Activated T-helper 2 cell treated with anti-CD3 and anti-CD28 coated beads, Interferon-gamma antibody, Interleukin-2, Interleukin-4, amounts not matched to agents 10 μg/mL and 5 μg/mL and 100 μg/mL, durations not matched to agents 14 hours and 24 hours and 36 hours (primary cell): ENCODE results near the gene RXRG. TPM values are rescaled to one million over a fixed set of nuclear protein-coding genes. Genes with fewer than 3 reads are reported as not detected.

Experiments used
- DNase-seq: peaks from one replicate; pipeline ENCODE4 v3.0.0; 2021; ENCODE audit warnings: low spot score
- H3K27ac Mint-ChIP-seq: one replicate; pipeline ENCODE4 v1.8.0; 2021; ENCODE audit warnings: mixed read lengths
- H3K27me3 Mint-ChIP-seq: one replicate; pipeline ENCODE4 v1.8.0; 2021; ENCODE audit warnings: low read depth, mixed read lengths
- H3K36me3 Mint-ChIP-seq: one replicate; pipeline ENCODE4 v1.8.0; 2021; ENCODE audit warnings: low read depth, mixed read lengths
- H3K4me1 Mint-ChIP-seq: one replicate; pipeline ENCODE4 v1.8.0; 2021; ENCODE audit warnings: low read depth, mixed read lengths
- H3K4me3 Mint-ChIP-seq: one replicate; pipeline ENCODE4 v1.8.0; 2021; ENCODE audit warnings: low read depth, mild to moderate bottlenecking, moderate library complexity, mixed read lengths
- H3K9me3 Mint-ChIP-seq: one replicate; pipeline ENCODE4 v1.8.0; 2021; ENCODE audit warnings: mixed read lengths
- intact Hi-C: fragments of 100-400 bp; cut with micrococcal nuclease; formaldehyde crosslinking; loops from one replicate; pipeline ENCODE4 v1.15.1; 2023
- total RNA-seq: library from RNA; stranded (reverse); gene quantifications from 2 replicates; pipeline ENCODE4 v1.2.3, GENCODE V29; 2022

Gene RXRG
- total RNA-seq, 1 donor from 2014 or later, result not detected

DNA sequence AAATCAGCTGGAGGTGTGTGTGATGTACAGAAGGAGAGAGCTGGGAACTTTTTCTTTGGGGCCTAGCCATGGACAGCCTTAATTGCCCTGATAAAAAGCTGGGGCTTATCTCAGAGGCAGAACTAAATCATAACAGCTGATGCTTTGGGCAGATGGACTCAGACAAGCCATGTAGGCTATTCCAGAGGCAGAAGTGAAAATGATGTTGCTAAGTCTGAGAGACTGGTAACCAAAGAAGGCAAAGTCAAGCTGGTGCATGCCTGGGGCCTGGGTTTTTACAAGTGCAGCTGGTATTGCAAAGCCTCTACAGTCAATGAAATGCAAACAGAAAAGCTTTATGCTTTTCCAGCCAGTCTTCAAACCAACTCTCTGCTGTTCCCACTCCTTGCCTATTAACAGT is 49.4 kb downstream of the RXRG start:
- H3K27ac Mint-ChIP-seq, result no peak overlapping the region
- no peak for DNase-seq
- intact Hi-C loops, result loop anchor here (10.0 kb wide), 1 partner anchor 519 kb away; no protein-coding TSS in a partner anchor
- H3K9me3 Mint-ChIP-seq, result no peaks in the 10 kb centered on the region
- H3K27me3 Mint-ChIP-seq, result peaks cover 56% of the 10 kb centered on the region
- no peaks in the 10 kb centered on the region for H3K36me3 Mint-ChIP-seq
- H3K4me1 Mint-ChIP-seq, result peaks cover 20% of the 10 kb centered on the region
- no peak overlapping the region for H3K4me3 Mint-ChIP-seq

DNA sequence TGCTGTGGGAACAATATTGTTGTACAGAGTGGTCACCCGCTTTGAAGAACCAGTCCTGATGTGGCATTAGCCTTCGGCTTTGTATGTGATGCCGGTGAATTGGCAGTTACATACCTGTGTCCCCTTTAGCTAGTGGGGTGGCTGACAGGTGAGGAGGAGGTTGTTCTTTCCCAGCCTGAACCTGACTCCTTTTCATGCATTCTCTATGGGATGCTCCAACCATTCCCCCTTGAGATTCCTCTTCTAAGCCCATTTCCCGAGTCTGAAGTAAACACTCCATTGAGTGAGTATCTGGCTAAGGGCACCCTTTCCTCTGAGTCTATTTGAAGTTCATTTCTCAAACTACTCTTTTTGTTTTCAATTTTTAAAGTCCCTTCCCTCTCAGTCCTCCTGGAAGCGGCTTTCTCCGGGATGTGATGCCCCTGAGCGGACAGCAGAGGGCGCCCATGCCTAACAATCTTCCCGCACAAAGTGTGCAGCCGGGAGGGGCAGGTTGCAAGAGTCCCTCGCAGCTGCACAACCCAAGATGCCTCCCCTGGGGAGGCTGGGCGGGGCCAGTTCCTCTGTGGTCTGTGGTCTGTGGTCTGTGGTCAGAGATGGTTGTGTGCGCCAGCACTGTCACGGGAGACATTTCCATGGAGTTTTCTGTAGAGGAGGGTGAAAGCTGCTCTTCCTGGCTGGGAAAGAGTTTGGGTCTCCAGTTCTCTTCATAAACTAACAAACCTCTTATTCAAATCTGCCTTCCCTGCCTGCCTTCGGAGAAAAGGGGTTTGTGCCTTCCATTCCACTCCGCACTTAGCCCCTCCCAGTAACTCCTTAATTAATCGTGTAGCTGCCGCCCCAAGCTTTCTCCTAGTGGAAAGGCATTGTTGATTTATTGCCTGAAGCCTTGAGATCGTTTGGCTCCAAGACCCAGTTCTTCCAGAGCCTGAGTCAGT is 52.0 kb downstream of the RXRG start:
- DNase-seq, result peak; percentile 90
- Mint-ChIP-seq H3K36me3 (no peaks in the 10 kb centered on the region), H3K9me3 (no peaks in the 10 kb centered on the region), H3K27me3 (peaks cover 74% of the 10 kb centered on the region), H3K4me1 (peaks cover 23% of the 10 kb centered on the region), H3K27ac (peak overlapping the region; percentile 64), H3K4me3 (peak overlapping the region; percentile 31)
- intact Hi-C loops, result loop anchor here (1.0 to 10.0 kb wide), 3 partner anchors 200 to 522 kb away; no protein-coding TSS in a partner anchor

DNA sequence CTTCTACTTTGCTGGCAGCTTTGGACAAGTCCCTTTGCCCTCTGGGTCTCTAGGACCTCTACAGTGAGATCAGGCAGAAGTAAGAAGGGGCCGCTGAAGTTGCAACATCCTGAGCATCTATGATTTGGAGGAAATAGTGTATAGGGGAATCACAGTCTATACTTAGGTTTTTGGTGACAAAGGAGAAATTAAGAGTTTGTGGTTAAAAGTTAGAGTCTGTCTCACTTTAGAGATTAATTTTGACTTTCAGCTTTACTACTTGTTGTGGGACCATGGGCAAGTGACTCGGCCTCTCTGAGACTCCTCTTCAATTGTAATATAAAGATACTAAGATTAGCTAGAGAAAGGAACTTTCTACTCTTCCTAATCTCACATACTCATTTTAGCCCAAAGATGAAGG is 55.3 kb downstream of the RXRG start:
- Mint-ChIP-seq H3K36me3 (no peaks in the 10 kb centered on the region), H3K27ac (no peak overlapping the region), H3K27me3 (peaks cover 80% of the 10 kb centered on the region), H3K9me3 (no peaks in the 10 kb centered on the region), H3K4me3 (no peak overlapping the region), H3K4me1 (peaks cover 23% of the 10 kb centered on the region)
- intact Hi-C loops, result loop anchor here (10.0 kb wide), 1 partner anchor 525 kb away; no protein-coding TSS in a partner anchor
- DNase-seq, result no peak

DNA sequence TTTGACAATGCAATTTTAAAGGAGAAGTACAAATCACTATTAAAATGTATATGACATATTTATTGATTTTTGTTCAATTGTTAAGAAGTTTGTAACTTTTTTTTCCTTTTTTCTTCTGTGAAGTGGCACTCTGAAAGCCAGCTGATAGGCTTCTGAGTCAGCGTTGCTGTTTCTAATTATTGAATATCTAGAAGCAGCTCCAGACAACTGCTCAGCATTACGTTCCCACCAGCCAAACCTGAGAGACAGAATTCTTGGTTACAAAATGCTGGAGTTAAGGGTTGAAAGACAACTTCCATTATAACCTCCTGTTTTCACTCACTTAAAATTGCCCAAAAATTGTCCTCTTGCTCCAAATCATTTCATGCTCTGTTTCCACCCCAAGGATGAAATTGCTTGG is 57.0 kb downstream of the RXRG start:
- DNase-seq, result no peak
- intact Hi-C loops, result no loop called here
- no peak overlapping the region for H3K4me3 Mint-ChIP-seq
- H3K36me3 Mint-ChIP-seq, result no peaks in the 10 kb centered on the region
- no peaks in the 10 kb centered on the region for H3K9me3 Mint-ChIP-seq
- H3K4me1 Mint-ChIP-seq, result peaks cover 16% of the 10 kb centered on the region
- no peak overlapping the region for H3K27ac Mint-ChIP-seq
- peaks cover 71% of the 10 kb centered on the region for H3K27me3 Mint-ChIP-seq

DNA sequence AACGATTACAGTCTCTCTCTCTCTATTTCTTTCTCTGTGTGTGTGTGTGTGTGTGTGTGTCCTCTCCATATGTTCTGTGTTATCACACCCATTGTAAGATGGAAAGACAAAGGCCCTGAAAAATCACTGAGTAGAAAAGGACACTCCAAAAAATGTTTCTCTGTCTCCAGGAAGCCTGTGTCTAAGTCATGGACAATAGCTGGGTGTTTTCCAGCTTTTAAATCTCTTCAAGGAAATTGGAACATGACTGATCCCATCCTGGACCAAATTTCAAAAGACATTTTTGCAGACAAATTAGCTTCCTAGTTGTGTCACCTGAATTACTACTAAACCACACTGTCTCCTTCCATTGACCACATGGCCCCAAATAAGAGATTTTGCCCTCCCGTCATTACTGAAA is 57.4 kb downstream of the RXRG start:
- peaks cover 13% of the 10 kb centered on the region for H3K4me1 Mint-ChIP-seq
- H3K36me3 Mint-ChIP-seq, result no peaks in the 10 kb centered on the region
- intact Hi-C loops, result no loop called here
- H3K9me3 Mint-ChIP-seq, result no peaks in the 10 kb centered on the region
- H3K27me3 Mint-ChIP-seq, result peaks cover 69% of the 10 kb centered on the region
- no peak overlapping the region for H3K27ac Mint-ChIP-seq
- no peak for DNase-seq
- H3K4me3 Mint-ChIP-seq, result no peak overlapping the region

DNA sequence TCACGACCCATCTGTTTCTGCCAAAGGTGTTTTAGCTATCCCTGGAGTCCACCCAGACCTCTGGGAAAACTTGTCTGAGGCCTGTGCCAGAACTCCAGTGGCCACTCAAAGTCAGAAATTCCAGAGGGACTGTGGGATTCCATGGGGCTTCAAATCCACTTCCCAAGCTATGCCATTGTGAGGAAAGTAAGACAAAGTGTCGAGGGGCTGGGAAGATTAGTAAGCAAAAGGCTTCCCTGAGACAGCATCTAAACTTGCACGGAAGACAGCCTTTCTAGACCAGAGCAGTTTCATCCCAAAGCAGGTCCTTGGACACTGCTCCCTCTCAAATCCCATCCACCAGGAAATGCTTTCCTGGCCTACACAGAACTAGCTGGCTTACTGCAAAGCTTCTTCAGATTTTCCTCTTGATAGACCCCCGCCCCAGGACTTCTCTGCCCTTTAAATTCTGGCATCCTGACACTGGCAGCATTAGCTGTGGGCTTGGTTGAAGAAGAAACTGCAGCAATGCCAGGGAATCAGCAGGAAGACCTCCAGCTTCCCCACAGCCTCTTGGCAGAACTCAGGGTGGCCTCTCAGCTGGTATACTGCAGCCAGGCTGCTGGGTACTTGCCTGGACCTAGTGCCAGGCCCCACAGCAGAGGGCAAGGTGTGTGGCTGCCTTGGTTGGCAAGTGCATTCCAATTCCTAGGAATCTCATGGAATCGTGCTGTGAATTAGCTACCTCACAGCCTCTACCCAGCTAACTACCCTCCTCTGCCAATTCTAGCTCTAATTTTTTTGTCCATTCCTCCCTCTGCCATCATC is 61.1 kb downstream of the RXRG start:
- H3K4me1 Mint-ChIP-seq, result no peaks in the 10 kb centered on the region
- no peaks in the 10 kb centered on the region for H3K36me3 Mint-ChIP-seq
- H3K27me3 Mint-ChIP-seq, result peaks cover 51% of the 10 kb centered on the region
- intact Hi-C loops, result no loop called here
- H3K27ac Mint-ChIP-seq, result no peak overlapping the region
- H3K4me3 Mint-ChIP-seq, result no peak overlapping the region
- no peak for DNase-seq
- H3K9me3 Mint-ChIP-seq, result no peaks in the 10 kb centered on the region

DNA sequence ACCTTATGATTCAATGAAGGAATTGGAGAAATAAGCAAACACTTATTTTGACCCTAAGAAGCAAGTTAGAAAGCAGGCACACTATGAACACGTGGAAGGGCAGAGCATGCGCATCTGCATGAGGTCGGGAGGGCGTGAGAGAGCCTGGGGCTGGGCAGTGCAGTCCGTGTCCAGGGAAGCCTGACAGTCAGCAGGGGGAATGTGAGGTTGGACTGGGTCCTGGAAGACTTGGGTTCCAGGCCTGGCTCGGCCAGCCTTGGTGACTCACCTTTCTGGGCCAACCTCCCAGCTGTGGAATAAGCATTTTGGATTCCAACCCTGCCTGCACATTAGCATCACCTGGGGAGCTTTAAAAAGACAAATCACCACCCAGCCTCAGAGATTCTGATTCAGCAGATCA is 61.9 kb downstream of the RXRG start:
- Mint-ChIP-seq H3K4me3 (no peak overlapping the region), H3K36me3 (no peaks in the 10 kb centered on the region), H3K9me3 (no peaks in the 10 kb centered on the region), H3K27me3 (peaks cover 46% of the 10 kb centered on the region), H3K27ac (no peak overlapping the region), H3K4me1 (no peaks in the 10 kb centered on the region)
- intact Hi-C loops, result no loop called here
- no peak for DNase-seq

DNA sequence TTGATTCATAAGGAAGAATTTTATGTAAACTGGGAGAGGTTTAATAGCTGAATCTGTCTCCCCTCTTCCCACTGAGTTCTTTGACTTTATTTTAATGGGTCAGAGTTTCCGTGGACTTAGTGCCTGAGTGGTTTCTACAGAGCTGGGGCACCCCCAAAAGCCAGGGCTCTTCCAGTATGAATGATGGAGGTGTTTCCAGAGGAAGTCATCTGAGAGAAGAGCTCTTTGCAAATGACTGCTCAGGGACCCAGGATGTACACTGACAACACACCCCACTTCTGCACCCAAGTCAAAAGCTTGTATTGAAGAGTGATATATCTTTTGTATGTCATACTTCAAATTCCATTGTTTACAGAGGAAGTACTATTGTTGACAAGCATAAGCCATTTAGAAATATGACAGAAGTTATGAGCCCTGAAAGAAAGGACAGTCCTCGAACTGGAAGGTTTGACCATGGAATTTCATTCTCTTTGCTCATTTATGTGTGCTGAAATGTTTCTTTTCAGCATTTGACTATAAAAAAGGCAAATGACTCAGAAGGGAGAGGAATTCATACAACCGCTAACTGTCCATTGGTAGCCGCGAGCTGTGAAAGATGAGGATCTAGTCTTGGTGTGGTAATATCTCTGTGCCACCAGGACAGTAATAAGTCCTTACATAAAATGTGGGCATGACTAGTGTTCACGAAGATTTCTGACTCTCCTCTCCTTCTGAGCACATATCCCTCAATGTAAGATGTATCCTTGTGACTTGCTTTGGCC is 63.0 kb downstream of the RXRG start:
- peaks cover 2% of the 10 kb centered on the region for H3K4me1 Mint-ChIP-seq
- intact Hi-C loops, result no loop called here
- peaks cover 40% of the 10 kb centered on the region for H3K27me3 Mint-ChIP-seq
- no peak for DNase-seq
- H3K36me3 Mint-ChIP-seq, result no peaks in the 10 kb centered on the region
- no peaks in the 10 kb centered on the region for H3K9me3 Mint-ChIP-seq
- H3K27ac Mint-ChIP-seq, result no peak overlapping the region
- H3K4me3 Mint-ChIP-seq, result no peak overlapping the region

DNA sequence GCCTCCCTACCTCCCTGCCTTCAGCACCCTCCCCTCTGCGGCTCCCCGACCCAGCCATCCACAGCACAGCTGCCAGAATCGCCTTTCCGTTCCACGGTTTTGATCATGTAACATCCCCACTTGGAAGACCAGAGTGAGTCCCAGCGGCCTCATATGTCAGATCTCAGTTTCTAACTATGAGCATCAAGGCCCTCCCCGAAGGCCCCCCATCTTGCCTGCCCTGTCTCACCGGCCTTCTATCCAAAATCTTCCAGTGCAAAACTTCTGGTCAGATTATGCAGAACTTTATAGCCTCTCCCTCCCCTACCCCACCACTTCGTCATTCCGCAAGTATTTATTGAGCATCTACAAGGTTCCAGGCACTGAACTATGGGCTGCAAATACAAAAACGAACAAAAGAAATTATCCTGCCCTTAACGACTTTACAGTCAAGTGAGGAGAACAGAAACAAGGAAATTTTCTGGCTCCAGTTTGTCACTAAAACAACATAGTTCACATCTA is 68.1 kb downstream of the RXRG start:
- H3K27ac Mint-ChIP-seq, result no peak overlapping the region
- peak overlapping the region; percentile 18 for H3K4me3 Mint-ChIP-seq
- H3K36me3 Mint-ChIP-seq, result no peaks in the 10 kb centered on the region
- H3K27me3 Mint-ChIP-seq, result peaks cover 67% of the 10 kb centered on the region
- no peak for DNase-seq
- no peaks in the 10 kb centered on the region for H3K9me3 Mint-ChIP-seq
- peaks cover 12% of the 10 kb centered on the region for H3K4me1 Mint-ChIP-seq
- intact Hi-C loops, result no loop called here

DNA sequence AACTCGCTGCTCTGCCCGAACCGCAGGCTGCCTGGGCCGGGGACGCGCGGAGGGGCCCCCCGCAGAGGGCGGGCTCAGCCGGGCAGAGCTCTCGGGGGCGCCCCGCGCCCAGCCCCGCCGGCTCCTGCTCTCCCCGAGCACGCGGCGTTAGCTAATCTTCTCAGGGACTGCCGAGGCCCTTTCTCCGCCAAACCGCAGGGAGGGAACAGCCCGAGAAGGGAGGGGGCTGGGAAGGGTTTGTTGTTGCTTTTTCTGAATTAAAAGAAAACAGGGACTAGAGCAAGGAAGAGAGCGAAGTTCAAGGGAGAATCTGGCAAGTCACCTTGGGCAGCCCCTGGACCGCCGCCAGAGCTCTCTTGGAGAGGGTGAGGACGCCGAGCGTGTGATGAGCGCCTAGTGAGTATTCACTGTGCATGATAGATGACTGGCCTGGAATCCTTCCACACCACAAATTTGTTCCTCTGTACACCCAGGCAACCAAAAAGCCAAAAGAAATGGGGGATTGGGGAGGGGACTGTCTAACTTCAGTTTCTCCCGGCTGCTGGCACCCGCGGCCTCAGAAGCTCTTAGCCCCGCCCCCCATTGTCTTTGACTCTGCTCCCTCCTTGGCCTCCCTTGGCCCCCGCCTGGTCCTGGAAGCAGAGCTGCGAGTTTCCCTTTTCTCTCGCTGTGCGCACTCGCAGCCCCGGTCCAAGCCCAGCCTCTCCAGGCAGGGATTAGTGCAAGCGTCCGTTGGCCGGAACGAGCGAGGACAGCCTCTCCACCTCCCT is 68.7 kb downstream of the RXRG start:
- DNase-seq, result no peak
- no peaks in the 10 kb centered on the region for H3K9me3 Mint-ChIP-seq
- intact Hi-C loops, result no loop called here
- H3K4me3 Mint-ChIP-seq, result peak overlapping the region; percentile 18
- peaks cover 14% of the 10 kb centered on the region for H3K4me1 Mint-ChIP-seq
- peaks cover 70% of the 10 kb centered on the region for H3K27me3 Mint-ChIP-seq
- H3K36me3 Mint-ChIP-seq, result no peaks in the 10 kb centered on the region
- H3K27ac Mint-ChIP-seq, result no peak overlapping the region

DNA sequence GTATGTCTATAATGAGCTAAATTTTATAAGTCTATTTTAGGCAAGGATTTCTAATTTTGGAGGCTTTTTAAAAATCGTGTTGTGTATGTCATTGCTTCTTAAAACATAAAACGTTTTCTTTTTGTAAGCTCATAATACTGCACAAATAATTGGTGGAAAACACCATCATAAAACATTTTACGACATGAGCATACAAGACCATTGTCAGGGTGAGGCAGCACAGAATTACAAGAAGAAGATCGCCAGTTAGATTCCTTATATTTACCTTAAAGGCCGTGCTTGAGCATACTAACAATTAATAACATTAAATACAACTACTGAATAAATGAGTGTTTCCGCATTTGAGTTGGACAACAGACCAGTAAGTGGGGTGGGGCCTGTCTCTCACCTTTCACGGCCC is 69.3 kb downstream of the RXRG start:
- intact Hi-C loops, result no loop called here
- Mint-ChIP-seq H3K36me3 (no peaks in the 10 kb centered on the region), H3K27me3 (peaks cover 75% of the 10 kb centered on the region), H3K9me3 (no peaks in the 10 kb centered on the region), H3K4me1 (peaks cover 14% of the 10 kb centered on the region), H3K27ac (no peak overlapping the region), H3K4me3 (no peak overlapping the region)
- DNase-seq, result no peak
